Chondrocyte (in vitro differentiated cells): Measurements from ENCODE around the gene PKP1. TPM values are rescaled to one million over a fixed set of nuclear protein-coding genes. Genes with fewer than 3 reads are reported as not detected.

Experiments
- DNase-seq: peaks from one replicate; pipeline ENCODE4 v3.0.0; 2021; ENCODE audit warnings: mixed read lengths, low spot score
- H3K27ac Mint-ChIP-seq: one replicate; pipeline ENCODE4 v1.8.0; 2021; ENCODE audit warnings: mild to moderate bottlenecking, moderate library complexity, mixed read lengths; ENCODE audit not compliant: unreplicated experiment
- H3K27me3 Mint-ChIP-seq: 2 replicates; pipeline ENCODE4 v1.8.0; 2021; ENCODE audit warnings: low read depth, mixed read lengths
- H3K36me3 Mint-ChIP-seq: 2 replicates; pipeline ENCODE4 v1.8.0; 2021; ENCODE audit warnings: low read depth, mixed read lengths
- H3K4me1 Mint-ChIP-seq: 2 replicates; pipeline ENCODE4 v1.8.0; 2021; ENCODE audit warnings: low read depth, mild to moderate bottlenecking, mixed read lengths
- H3K4me3 Mint-ChIP-seq: one replicate; pipeline ENCODE4 v1.8.0; 2021; ENCODE audit warnings: mild to moderate bottlenecking, moderate library complexity, mixed read lengths; ENCODE audit not compliant: unreplicated experiment
- H3K9me3 Mint-ChIP-seq: 2 replicates; pipeline ENCODE4 v1.8.0; 2021; ENCODE audit warnings: low read depth, mixed read lengths
- CTCF ChIP-seq: fragments of 200-600 bp; sonication (generic); IDR thresholded peaks from 2 replicates; pipeline ENCODE4 v1.5.0; 2021; ENCODE audit warnings: antibody characterized with exemption, mild to moderate bottlenecking, moderate library complexity
- total RNA-seq: library from RNA; stranded (reverse); gene quantifications from 3 replicates; pipeline ENCODE4 v1.2.1, GENCODE V29; 2021

Gene PKP1
- total RNA-seq, 1 donor from 2014 or later: 4.0 TPM

DNA sequence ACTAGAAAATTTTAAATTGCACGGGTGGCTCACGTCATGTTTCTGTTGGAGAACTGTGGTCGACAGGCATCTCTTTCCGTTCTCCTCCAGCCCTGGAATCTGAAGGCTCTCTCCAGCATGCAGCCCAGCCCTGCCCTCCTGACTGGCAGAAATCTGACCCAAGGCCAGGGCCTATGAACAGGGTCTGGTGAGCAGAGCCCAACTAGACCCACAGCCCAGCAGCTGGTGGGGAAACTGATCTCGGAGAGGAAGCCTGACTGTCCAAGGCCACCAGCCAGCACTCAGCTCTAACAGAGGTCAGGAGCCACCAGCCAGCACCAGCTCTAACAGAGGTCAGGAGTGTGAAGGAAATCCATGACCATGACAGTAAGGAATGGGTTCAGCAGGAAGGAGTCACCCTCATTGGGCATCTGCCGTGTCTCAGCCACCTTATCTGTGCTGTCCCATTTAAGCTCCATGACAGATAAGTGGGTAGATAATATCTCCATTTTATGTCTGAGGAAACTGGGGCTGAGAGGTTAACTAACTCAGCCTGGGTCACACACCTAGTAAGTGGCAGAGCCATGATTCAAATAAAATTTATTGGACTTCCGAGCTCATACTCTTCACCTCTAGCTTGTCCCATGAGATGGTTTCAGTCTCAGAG lies 20.2 kb upstream of the PKP1 start:
- Mint-ChIP-seq H3K4me1 (peaks cover 43% of the 10 kb centered on the region), H3K27ac (no peak overlapping the region), H3K9me3 (no peaks in the 10 kb centered on the region), H3K36me3 (no peaks in the 10 kb centered on the region), H3K27me3 (no peaks in the 10 kb centered on the region), H3K4me3 (no peak overlapping the region)
- no peak for DNase-seq
- TF ChIP-seq CTCF: no peak

DNA sequence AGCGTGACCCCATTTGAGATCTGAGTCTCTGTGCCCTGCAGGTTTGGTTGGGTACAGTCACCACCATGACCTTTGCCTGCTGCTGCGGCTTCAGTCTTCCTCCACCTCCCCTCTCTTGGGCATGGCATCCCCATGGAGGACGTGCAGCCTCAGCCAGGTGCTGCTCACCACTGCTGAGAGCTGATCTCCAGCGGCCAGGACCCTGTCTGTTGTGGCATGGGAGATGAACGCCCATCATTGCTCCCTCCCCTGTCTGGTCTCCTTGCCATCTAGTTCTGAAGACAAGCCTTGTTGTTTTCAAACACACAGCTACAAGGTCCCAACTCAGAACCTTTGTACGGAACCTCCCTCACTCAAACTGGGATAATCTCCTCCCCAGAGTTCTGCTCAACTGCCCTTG lies 19.2 kb upstream of the PKP1 start:
- Mint-ChIP-seq H3K36me3 (no peaks in the 10 kb centered on the region), H3K27ac (no peak overlapping the region), H3K4me1 (peaks cover 52% of the 10 kb centered on the region), H3K27me3 (no peaks in the 10 kb centered on the region), H3K4me3 (no peak overlapping the region), H3K9me3 (no peaks in the 10 kb centered on the region)
- no peak for TF ChIP-seq CTCF
- no peak for DNase-seq

- H3K4me1 Mint-ChIP-seq: peaks cover 54% of the 10 kb centered on the region
- H3K36me3 Mint-ChIP-seq: no peaks in the 10 kb centered on the region
Measured at GRCh38 chr1:201264554-201264953, 18.8 kb upstream of the PKP1 start.

DNA sequence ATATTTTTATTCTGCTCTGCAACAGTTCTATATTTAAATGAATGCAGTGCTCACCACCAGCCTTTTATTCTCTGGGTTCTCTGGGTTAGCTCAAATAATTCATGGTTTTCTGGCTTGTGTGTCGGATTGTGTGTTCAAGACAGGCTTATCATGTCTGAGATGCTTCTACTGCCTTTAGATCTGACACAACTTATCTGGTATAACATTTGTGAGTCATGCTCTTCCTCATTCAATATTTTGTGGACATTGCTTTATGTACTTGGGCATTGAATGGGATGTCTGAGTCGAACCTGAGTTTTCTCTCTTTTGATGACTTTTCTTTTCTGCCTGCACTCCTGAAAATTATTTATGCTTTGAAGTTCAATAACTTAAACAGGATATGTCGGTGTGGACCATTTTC lies 17.6 kb upstream of the PKP1 start:
- Mint-ChIP-seq H3K4me3 (no peak overlapping the region), H3K9me3 (no peaks in the 10 kb centered on the region), H3K27me3 (no peaks in the 10 kb centered on the region), H3K27ac (peak overlapping the region; percentile 60), H3K36me3 (no peaks in the 10 kb centered on the region), H3K4me1 (peaks cover 48% of the 10 kb centered on the region)
- no peak for TF ChIP-seq CTCF
- no peak for DNase-seq

More at GRCh38 chr1:201264554-201264953, 18.8 kb upstream of the PKP1 start:
- H3K27me3 Mint-ChIP-seq: no peaks in the 10 kb centered on the region
- H3K4me3 Mint-ChIP-seq: no peak overlapping the region
- TF ChIP-seq CTCF: no peak
- H3K9me3 Mint-ChIP-seq: no peaks in the 10 kb centered on the region
- H3K27ac Mint-ChIP-seq: no peak overlapping the region
- no peak for DNase-seq

DNA sequence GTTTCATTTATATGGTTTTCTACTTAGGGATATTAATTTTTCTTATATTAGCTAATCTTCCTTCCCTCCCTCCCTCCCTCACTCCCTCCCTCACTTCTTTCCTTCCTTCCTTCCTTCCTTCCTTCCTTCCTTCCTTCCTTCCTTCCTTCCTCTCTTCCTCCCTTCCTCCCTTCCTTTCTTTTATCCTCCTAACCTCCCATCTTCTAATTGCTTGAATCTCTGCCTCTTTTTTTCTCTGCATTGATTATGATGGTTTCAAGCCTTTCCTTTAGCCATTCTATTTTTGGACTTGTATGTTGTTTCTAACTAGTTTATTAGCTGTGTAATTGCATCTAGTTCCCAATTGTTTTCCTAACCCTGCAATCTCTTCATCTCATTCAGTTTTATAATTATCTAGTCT lies 17.0 kb upstream of the PKP1 start:
- DNase-seq: no peak
- Mint-ChIP-seq H3K4me3 (no peak overlapping the region), H3K36me3 (no peaks in the 10 kb centered on the region), H3K9me3 (no peaks in the 10 kb centered on the region), H3K27me3 (no peaks in the 10 kb centered on the region), H3K4me1 (peaks cover 46% of the 10 kb centered on the region), H3K27ac (peak overlapping the region; percentile 90)
- no peak for TF ChIP-seq CTCF
